ENCODE data around the gene PDIA3. TPM values are rescaled to one million over a fixed set of nuclear protein-coding genes. Genes with fewer than 3 reads are reported as not detected.

PDIA3 gene
- total RNA-seq, 4 donors from 2014 or later, result 75.4 to 107 (median 94.2) TPM

DNA sequence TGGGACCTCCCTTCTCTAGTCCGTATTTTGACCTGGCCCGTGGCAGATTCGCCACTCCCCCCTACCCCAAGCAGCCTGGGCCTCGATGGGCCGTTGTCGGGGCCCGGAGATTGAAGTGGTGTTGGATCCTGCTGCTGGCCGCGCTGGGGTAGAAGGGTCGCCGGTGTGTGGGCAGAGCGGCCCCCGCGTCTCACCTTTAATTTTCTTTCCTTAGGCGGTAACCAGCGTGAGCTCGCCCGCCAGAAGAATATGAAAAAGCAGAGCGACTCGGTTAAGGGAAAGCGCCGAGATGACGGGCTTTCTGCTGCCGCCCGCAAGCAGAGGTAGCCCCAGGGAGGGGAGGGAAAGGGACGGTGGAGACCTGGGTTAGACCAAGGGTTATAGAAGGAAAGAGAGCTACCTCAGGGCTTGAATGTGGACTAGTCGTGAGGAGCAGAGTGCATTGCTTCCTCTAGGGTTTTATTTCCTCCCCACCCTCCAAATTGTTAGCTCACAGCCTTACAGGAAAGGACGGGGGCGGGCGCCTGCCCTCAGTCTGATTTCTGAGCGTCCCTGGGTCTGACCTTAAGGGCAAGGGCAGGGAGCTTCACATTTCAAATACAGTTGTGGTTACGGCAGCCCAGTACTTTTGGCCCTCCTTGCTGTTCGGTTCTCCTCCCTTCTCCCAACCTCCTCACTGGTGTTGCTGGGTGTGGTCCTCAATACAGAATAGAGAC is 46.7 kb downstream of the PDIA3 start:
- DNase-seq (ENCODE audit: low spot score in 2 of 2), result no peak
- peaks cover 0 to 56% (median 23%) of the 10 kb centered on the region in 4 donors for H3K4me1 ChIP-seq
- H3K27me3 ChIP-seq, result no peaks in the 10 kb centered on the region
- no peak for TF ChIP-seq POLR2A (IDR thresholded peaks at IDR 0.05)
- TF ChIP-seq CTCF (IDR thresholded peaks at IDR 0.05), result no peak
- TF ChIP-seq EP300 (IDR thresholded peaks at IDR 0.05), result no peak
- peak overlapping the region; percentile 78 to 95 (median 90) for H3K4me3 ChIP-seq
- H3K36me3 ChIP-seq, result peaks cover 0 to 44% (median 9%) of the 10 kb centered on the region in 3 donors
- H3K9me3 ChIP-seq, result no peaks in the 10 kb centered on the region
- H3K27ac ChIP-seq, result peak overlapping the region; percentile 98 to 100 (median 100)
- 0 to 1% methylated on average over 33 of the region's 33 CpGs for WGBS, 2 donors

GRCh38 chr15:43793647-43794046 is 47.4 kb downstream of the PDIA3 start:
- Histone ChIP-seq H3K4me3 (peak overlapping the region; percentile 78 to 95 (median 90)), H3K27me3 (no peaks in the 10 kb centered on the region), H3K27ac (peak overlapping the region; percentile 98 to 100 (median 100)), H3K4me1 (peaks cover 0 to 63% (median 25%) of the 10 kb centered on the region in 4 donors), H3K9me3 (no peaks in the 10 kb centered on the region), H3K36me3 (peaks cover 0 to 50% (median 9%) of the 10 kb centered on the region in 3 donors)
- TF ChIP-seq CTCF (IDR thresholded peaks at IDR 0.05) (no peak), EP300 (IDR thresholded peaks at IDR 0.05) (no peak), POLR2A (IDR thresholded peaks at IDR 0.05) (no peak)
- 79 to 80% methylated on average over 10 of the region's 10 CpGs for WGBS, 2 donors
- DNase-seq (ENCODE audit: low spot score in 2 of 2), result no peak

GRCh38 chr15:43794269-43795037 is 48.2 kb downstream of the PDIA3 start:
- 76 to 78% methylated on average over 9 of the region's 9 CpGs for WGBS, 2 donors
- peak overlapping the region in 2 of 4 donors; percentile 41 to 100 for H3K27ac ChIP-seq

DNA sequence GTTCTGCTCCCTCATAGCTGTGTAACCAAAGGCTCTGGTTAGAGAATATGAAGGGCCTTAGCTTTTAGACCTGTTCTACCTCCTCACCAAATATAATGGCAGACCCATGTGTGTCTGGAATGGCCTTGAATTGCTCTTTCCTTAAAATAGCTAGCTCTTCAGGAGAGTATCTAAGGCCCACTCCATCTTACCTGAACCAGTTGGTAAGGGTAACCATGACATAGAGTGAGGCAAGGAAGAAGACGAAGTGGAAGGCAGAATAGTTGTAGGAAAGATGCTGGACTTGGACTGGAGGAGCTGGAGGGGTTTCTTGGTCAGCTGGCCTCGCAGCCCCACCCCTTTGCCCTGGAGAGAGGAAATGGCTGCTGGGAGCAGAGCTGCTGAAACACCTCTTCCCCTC is 49.0 kb downstream of the PDIA3 start:
- WGBS, 2 donors, result 76 to 84% methylated on average over 2 of the region's 2 CpGs
- Histone ChIP-seq H3K4me1 (peaks cover 0 to 76% (median 32%) of the 10 kb centered on the region in 4 donors), H3K27ac (peak overlapping the region in 2 of 4 donors; percentile 41 to 100), H3K36me3 (peaks cover 0 to 63% (median 12%) of the 10 kb centered on the region in 3 donors), H3K27me3 (no peaks in the 10 kb centered on the region), H3K4me3 (no peak overlapping the region), H3K9me3 (no peaks in the 10 kb centered on the region)
- TF ChIP-seq EP300 (IDR thresholded peaks at IDR 0.05) (no peak), POLR2A (IDR thresholded peaks at IDR 0.05) (no peak), CTCF (IDR thresholded peaks at IDR 0.05) (no peak)
- DNase-seq (ENCODE audit: low spot score in 2 of 2), result no peak

More at GRCh38 chr15:43794269-43795037, 48.2 kb downstream of the PDIA3 start:
- Histone ChIP-seq H3K4me1 (peaks cover 0 to 69% (median 26%) of the 10 kb centered on the region in 4 donors), H3K36me3 (peaks cover 0 to 58% (median 12%) of the 10 kb centered on the region in 3 donors), H3K4me3 (no peak overlapping the region), H3K9me3 (no peaks in the 10 kb centered on the region), H3K27me3 (no peaks in the 10 kb centered on the region)
- no peak for DNase-seq (ENCODE audit: low spot score in 2 of 2)
- TF ChIP-seq CTCF (IDR thresholded peaks at IDR 0.05), result no peak
- no peak for TF ChIP-seq POLR2A (IDR thresholded peaks at IDR 0.05)
- no peak for TF ChIP-seq EP300 (IDR thresholded peaks at IDR 0.05)

DNA sequence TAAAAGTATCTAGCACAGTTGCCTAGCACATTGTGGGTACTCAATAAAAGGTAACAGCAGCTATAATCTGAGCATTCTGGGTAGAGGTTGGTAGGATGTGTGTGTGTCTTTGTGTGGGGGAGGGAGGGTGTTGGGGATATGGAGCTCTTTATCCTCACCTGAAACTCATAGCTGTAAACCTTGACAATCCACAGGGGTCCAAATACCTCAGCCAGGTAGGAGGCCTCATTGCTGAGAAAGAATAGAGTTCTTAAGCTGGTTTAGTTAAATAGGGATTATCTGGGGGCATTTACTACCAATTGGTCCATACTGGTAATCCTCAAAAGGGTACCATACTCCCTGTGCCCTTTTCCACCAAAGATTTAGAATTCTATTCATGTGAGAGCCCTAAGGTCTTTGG is 49.8 kb downstream of the PDIA3 start:
- no peaks in the 10 kb centered on the region for H3K9me3 ChIP-seq
- DNase-seq (ENCODE audit: low spot score in 2 of 2), result no peak
- no peak overlapping the region for H3K4me3 ChIP-seq
- no peak overlapping the region for H3K27ac ChIP-seq
- TF ChIP-seq POLR2A (IDR thresholded peaks at IDR 0.05), result no peak
- TF ChIP-seq CTCF (IDR thresholded peaks at IDR 0.05), result no peak
- no peak for TF ChIP-seq EP300 (IDR thresholded peaks at IDR 0.05)
- H3K36me3 ChIP-seq, result peaks cover 0 to 63% (median 12%) of the 10 kb centered on the region in 3 donors
- H3K27me3 ChIP-seq, result no peaks in the 10 kb centered on the region
- H3K4me1 ChIP-seq, result peaks cover 0 to 78% (median 32%) of the 10 kb centered on the region in 4 donors
